ENCODE measurements around the gene CD160.
"Not testable (repeated sequence)": the region's sequence is repeated elsewhere in the genome, so short reads cannot be mapped to it uniquely, and the experiment has no call there.

The CD160 gene

GRCh38 chr1:145714524-145715111 is 4.7 kb upstream of the CD160 start:
- H3K27ac ChIP-seq (ENCODE audit: low read length) = no peak overlapping the region

GRCh38 chr1:145716641-145717345 is 2.5 kb upstream of the CD160 start:
- H3K27ac ChIP-seq (ENCODE audit: low read length) = no peak overlapping the region
- H3K4me1 ChIP-seq (ENCODE audit: control insufficient read depth in 1 of 2, insufficient read depth in 2 of 2, low read length in 2 of 2) = peaks cover 0 to 13% of the 10 kb centered on the region in 2 donors
- H3K36me3 ChIP-seq (ENCODE audit: control insufficient read depth in 1 of 2, insufficient read depth in 2 of 2, low read length in 2 of 2) = no peaks in the 10 kb centered on the region
- no peak overlapping the region for H3K4me3 ChIP-seq (ENCODE audit: low read depth in 1 of 2, low read length in 2 of 2)
- no peaks in the 10 kb centered on the region for H3K9me3 ChIP-seq (ENCODE audit: control insufficient read depth in 1 of 2, low read length in 2 of 2)
- peaks cover 6% of the 10 kb centered on the region for H3K27me3 ChIP-seq (ENCODE audit: low read depth, low read length)

More at GRCh38 chr1:145714524-145715111, 4.7 kb upstream of the CD160 start:
- Histone ChIP-seq H3K4me1 (ENCODE audit: control insufficient read depth in 1 of 2, insufficient read depth in 2 of 2, low read length in 2 of 2) (peaks cover 0 to 6% of the 10 kb centered on the region in 2 donors), H3K4me3 (ENCODE audit: low read depth in 1 of 2, low read length in 2 of 2) (no peak overlapping the region), H3K27me3 (ENCODE audit: low read depth, low read length) (no peaks in the 10 kb centered on the region), H3K9me3 (ENCODE audit: control insufficient read depth in 1 of 2, low read length in 2 of 2) (no peaks in the 10 kb centered on the region), H3K36me3 (ENCODE audit: control insufficient read depth in 1 of 2, insufficient read depth in 2 of 2, low read length in 2 of 2) (no peaks in the 10 kb centered on the region)

GRCh38 chr1:145717833-145718232 is 1.5 kb upstream of the CD160 start:
- Histone ChIP-seq H3K27ac (ENCODE audit: low read length) (no peak overlapping the region), H3K36me3 (ENCODE audit: control insufficient read depth in 1 of 2, insufficient read depth in 2 of 2, low read length in 2 of 2) (no peaks in the 10 kb centered on the region), H3K4me1 (ENCODE audit: control insufficient read depth in 1 of 2, insufficient read depth in 2 of 2, low read length in 2 of 2) (peaks cover 0 to 13% of the 10 kb centered on the region in 2 donors), H3K27me3 (ENCODE audit: low read depth, low read length) (peaks cover 6% of the 10 kb centered on the region), H3K9me3 (ENCODE audit: control insufficient read depth in 1 of 2, low read length in 2 of 2) (no peaks in the 10 kb centered on the region), H3K4me3 (ENCODE audit: low read depth in 1 of 2, low read length in 2 of 2) (no peak overlapping the region)

- not testable (repeated sequence) for H3K27me3 ChIP-seq (ENCODE audit: low read depth, low read length); H3K4me3 ChIP-seq (ENCODE audit: low read depth in 1 of 2, low read length in 2 of 2); H3K27ac ChIP-seq (ENCODE audit: low read length); H3K36me3 ChIP-seq (ENCODE audit: control insufficient read depth in 1 of 2, insufficient read depth in 2 of 2, low read length in 2 of 2); H3K9me3 ChIP-seq (ENCODE audit: control insufficient read depth in 1 of 2, low read length in 2 of 2)
- peaks cover 0 to 13% of the 10 kb centered on the region in 2 donors for H3K4me1 ChIP-seq (ENCODE audit: control insufficient read depth in 1 of 2, insufficient read depth in 2 of 2, low read length in 2 of 2)
These were observed 834 bp upstream of the CD160 start for GRCh38 chr1:145718465-145718864.

GRCh38 chr1:145720556-145720877 is 1.2 kb downstream of the CD160 start:
- H3K27ac ChIP-seq (ENCODE audit: low read length) = no peak overlapping the region
- H3K9me3 ChIP-seq (ENCODE audit: control insufficient read depth in 1 of 2, low read length in 2 of 2) = no peaks in the 10 kb centered on the region
- H3K4me1 ChIP-seq (ENCODE audit: control insufficient read depth in 1 of 2, insufficient read depth in 2 of 2, low read length in 2 of 2) = peaks cover 0 to 13% of the 10 kb centered on the region in 2 donors
- H3K36me3 ChIP-seq (ENCODE audit: control insufficient read depth in 1 of 2, insufficient read depth in 2 of 2, low read length in 2 of 2) = no peaks in the 10 kb centered on the region
- peaks cover 6% of the 10 kb centered on the region for H3K27me3 ChIP-seq (ENCODE audit: low read depth, low read length)
- peak overlapping the region; percentile 39 to 46 for H3K4me3 ChIP-seq (ENCODE audit: low read depth in 1 of 2, low read length in 2 of 2)

- H3K4me1 ChIP-seq (ENCODE audit: control insufficient read depth in 1 of 2, insufficient read depth in 2 of 2, low read length in 2 of 2) = peaks cover 0 to 13% of the 10 kb centered on the region in 2 donors
These were observed 1.8 kb downstream of the CD160 start for GRCh38 chr1:145720878-145721671.

GRCh38 chr1:145726193-145726592 is 6.9 kb downstream of the CD160 start:
- not testable (repeated sequence) for H3K27ac ChIP-seq (ENCODE audit: low read length); H3K4me1 ChIP-seq (ENCODE audit: control insufficient read depth in 1 of 2, insufficient read depth in 2 of 2, low read length in 2 of 2); H3K27me3 ChIP-seq (ENCODE audit: low read depth, low read length); H3K9me3 ChIP-seq (ENCODE audit: control insufficient read depth in 1 of 2, low read length in 2 of 2); H3K4me3 ChIP-seq (ENCODE audit: low read depth in 1 of 2, low read length in 2 of 2); H3K36me3 ChIP-seq (ENCODE audit: control insufficient read depth in 1 of 2, insufficient read depth in 2 of 2, low read length in 2 of 2)

More at GRCh38 chr1:145720878-145721671, 1.8 kb downstream of the CD160 start:
- Histone ChIP-seq H3K36me3 (ENCODE audit: control insufficient read depth in 1 of 2, insufficient read depth in 2 of 2, low read length in 2 of 2) (no peaks in the 10 kb centered on the region), H3K9me3 (ENCODE audit: control insufficient read depth in 1 of 2, low read length in 2 of 2) (no peaks in the 10 kb centered on the region), H3K27ac (ENCODE audit: low read length) (no peak overlapping the region), H3K4me3 (ENCODE audit: low read depth in 1 of 2, low read length in 2 of 2) (peak overlapping the region; percentile 39 to 46), H3K27me3 (ENCODE audit: low read depth, low read length) (peaks cover 6% of the 10 kb centered on the region)

GRCh38 chr1:145729196-145729595 is 9.9 kb downstream of the CD160 start:
- no peaks in the 10 kb centered on the region for H3K4me1 ChIP-seq (ENCODE audit: control insufficient read depth in 1 of 2, insufficient read depth in 2 of 2, low read length in 2 of 2)
- H3K27ac ChIP-seq (ENCODE audit: low read length) = no peak overlapping the region

GRCh38 chr1:145729666-145730436 is 10.6 kb downstream of the CD160 start:
- H3K9me3 ChIP-seq (ENCODE audit: control insufficient read depth in 1 of 2, low read length in 2 of 2) = no peaks in the 10 kb centered on the region
- no peak overlapping the region for H3K27ac ChIP-seq (ENCODE audit: low read length)
- H3K4me1 ChIP-seq (ENCODE audit: control insufficient read depth in 1 of 2, insufficient read depth in 2 of 2, low read length in 2 of 2) = no peaks in the 10 kb centered on the region
- no peak overlapping the region for H3K4me3 ChIP-seq (ENCODE audit: low read depth in 1 of 2, low read length in 2 of 2)
- no peaks in the 10 kb centered on the region for H3K36me3 ChIP-seq (ENCODE audit: control insufficient read depth in 1 of 2, insufficient read depth in 2 of 2, low read length in 2 of 2)
- no peaks in the 10 kb centered on the region for H3K27me3 ChIP-seq (ENCODE audit: low read depth, low read length)

More at GRCh38 chr1:145729196-145729595, 9.9 kb downstream of the CD160 start:
- Histone ChIP-seq H3K27me3 (ENCODE audit: low read depth, low read length) (no peaks in the 10 kb centered on the region), H3K4me3 (ENCODE audit: low read depth in 1 of 2, low read length in 2 of 2) (no peak overlapping the region), H3K36me3 (ENCODE audit: control insufficient read depth in 1 of 2, insufficient read depth in 2 of 2, low read length in 2 of 2) (no peaks in the 10 kb centered on the region), H3K9me3 (ENCODE audit: control insufficient read depth in 1 of 2, low read length in 2 of 2) (no peaks in the 10 kb centered on the region)

GRCh38 chr1:145730467-145730866 is 11.2 kb downstream of the CD160 start:
- no peak overlapping the region for H3K27ac ChIP-seq (ENCODE audit: low read length)
- H3K36me3 ChIP-seq (ENCODE audit: control insufficient read depth in 1 of 2, insufficient read depth in 2 of 2, low read length in 2 of 2) = no peaks in the 10 kb centered on the region
- H3K4me3 ChIP-seq (ENCODE audit: low read depth in 1 of 2, low read length in 2 of 2) = no peak overlapping the region
- H3K27me3 ChIP-seq (ENCODE audit: low read depth, low read length) = no peaks in the 10 kb centered on the region
- no peaks in the 10 kb centered on the region for H3K4me1 ChIP-seq (ENCODE audit: control insufficient read depth in 1 of 2, insufficient read depth in 2 of 2, low read length in 2 of 2)
- H3K9me3 ChIP-seq (ENCODE audit: control insufficient read depth in 1 of 2, low read length in 2 of 2) = no peaks in the 10 kb centered on the region

- Histone ChIP-seq H3K27ac (ENCODE audit: low read length) (no peak overlapping the region), H3K4me3 (ENCODE audit: low read depth in 1 of 2, low read length in 2 of 2) (no peak overlapping the region), H3K9me3 (ENCODE audit: control insufficient read depth in 1 of 2, low read length in 2 of 2) (no peaks in the 10 kb centered on the region), H3K27me3 (ENCODE audit: low read depth, low read length) (no peaks in the 10 kb centered on the region), H3K36me3 (ENCODE audit: control insufficient read depth in 1 of 2, insufficient read depth in 2 of 2, low read length in 2 of 2) (no peaks in the 10 kb centered on the region), H3K4me1 (ENCODE audit: control insufficient read depth in 1 of 2, insufficient read depth in 2 of 2, low read length in 2 of 2) (no peaks in the 10 kb centered on the region)
These were observed 11.6 kb downstream of the CD160 start for GRCh38 chr1:145730900-145731299.

Data from muscle layer of duodenum (tissue), 2 donors.